ENCODE results near the gene HPD. TPM values are rescaled to one million over a fixed set of nuclear protein-coding genes. Genes with fewer than 3 reads are reported as not detected.

Gene HPD
- total RNA-seq, 4 donors from 2014 or later: 1.9 TPM; not detected in 3

GRCh38 chr12:121789800-121790728, 68.6 kb downstream of the HPD start:
- Histone ChIP-seq H3K9me3 (no peaks in the 10 kb centered on the region), H3K4me1 (peaks cover 1 to 16% of the 10 kb centered on the region in 2 donors), H3K4me3 (no peak overlapping the region), H3K36me3 (no peaks in the 10 kb centered on the region), H3K27me3 (no peaks in the 10 kb centered on the region), H3K27ac (peak overlapping the region in 1 of 2 donors; percentile 9)
- intact Hi-C loops (cut with DNase I; ENCODE audit: low total_unique reads): loop anchor here (5.0 kb wide), 1 partner anchor 93 kb away; no protein-coding TSS in a partner anchor
- no peak for DNase-seq
- TF ChIP-seq POLR2A (IDR thresholded peaks at IDR 0.05): no peak
- no peak for TF ChIP-seq CTCF (IDR thresholded peaks at IDR 0.05)

Small RNA genes within 50 kb of the gene (small RNA-seq; reads per million reads assigned to genes)
- gene AC069503.3: not detected
- gene RF00017: not detected
- not detected for gene RNU7-170P

Other genes starting within 250 kb of the HPD start
- 10 to 100 TPM in 3 of 4 donors, 1 to 10 TPM in 1; 1.8 to 20.0 (median 13.8) TPM for gene ORAI1, start 232.3 kb downstream of the HPD start, total RNA-seq
- gene MORN3, start 189.2 kb downstream of the HPD start, total RNA-seq: 1 to 10 TPM in 1 of 4 donors, under 1 TPM in 1, not detected in 2; 0.27 to 1.9 TPM
- 10 to 100 TPM in 3 of 4 donors, 1 to 10 TPM in 1; 1.0 to 35.2 (median 19.6) TPM for gene TMEM120B, start 146.1 kb downstream of the HPD start, total RNA-seq
- gene RHOF, start 65.2 kb downstream of the HPD start, total RNA-seq: 10 to 100 TPM in 3 of 4 donors, 1 to 10 TPM in 1; 5.1 to 27.6 (median 13.1) TPM
- gene SETD1B, start 54.9 kb downstream of the HPD start, total RNA-seq: 10 to 100 TPM in 1 of 4 donors, 1 to 10 TPM in 3; 1.3 to 63.6 (median 5.6) TPM
- gene PSMD9, start 29.9 kb upstream of the HPD start, total RNA-seq: 100 to 1,000 TPM in 1 of 4 donors, 10 to 100 TPM in 2, 1 to 10 TPM in 1; 2.4 to 312 (median 46.0) TPM
- 100 to 1,000 TPM in 1 of 4 donors, 10 to 100 TPM in 2, 1 to 10 TPM in 1; 5.9 to 135 (median 12.7) TPM for gene CFAP251, start 59.7 kb upstream of the HPD start, total RNA-seq
- gene BCL7A, start 163.0 kb upstream of the HPD start, total RNA-seq: 10 to 100 TPM in 1 of 4 donors, 1 to 10 TPM in 1, under 1 TPM in 2; 0.26 to 12.2 (median 4.2) TPM
- gene MLXIP, start 219.9 kb upstream of the HPD start, total RNA-seq: 10 to 100 TPM; 21.5 to 88.7 (median 24.7) TPM

Measured in uterus (tissue), 4 donors.